NCI-H2107 treated with DMSO at 0.1 percent for 48 hours (cell line): ENCODE results near the gene HELZ2.

Source experiments
- DNase-seq: peaks from one replicate; lab custom pipeline; 2025; ENCODE audit not compliant: unreplicated experiment; lab: John Stamatoyannopoulos, UW

HELZ2 gene

GRCh38 chr20:63553251-63553932 is 20.6 kb downstream of the HELZ2 start:
- DNase-seq = no peak

GRCh38 chr20:63552481-63553249 is 21.4 kb downstream of the HELZ2 start:
- no peak for DNase-seq

- no peak for DNase-seq
Observed at GRCh38 chr20:63551068-63551467, 23.0 kb downstream of the HELZ2 start.

GRCh38 chr20:63549679-63550282 is 24.3 kb downstream of the HELZ2 start:
- no peak for DNase-seq

GRCh38 chr20:63549019-63549418 is 25.0 kb downstream of the HELZ2 start:
- DNase-seq = no peak

- no peak for DNase-seq
Observed at GRCh38 chr20:63548542-63548941, 25.5 kb downstream of the HELZ2 start.

GRCh38 chr20:63547725-63548480 is 26.1 kb downstream of the HELZ2 start, which contains the start of gene SRMS:
SRMS (minus strand) TSS chr20:63547749; CDS start chr20:63547463, 286 bp downstream.
- DNase-seq = no peak

- no peak for DNase-seq
Observed at GRCh38 chr20:63546956-63547724, 26.9 kb downstream of the HELZ2 start.

- DNase-seq = no peak
Observed at GRCh38 chr20:63546256-63546955, 27.6 kb downstream of the HELZ2 start.

- no peak for DNase-seq
Observed at GRCh38 chr20:63545814-63546213, 28.2 kb downstream of the HELZ2 start.

- no peak for DNase-seq
Observed at GRCh38 chr20:63544958-63545516, 29.0 kb downstream of the HELZ2 start.

- no peak for DNase-seq
Observed at GRCh38 chr20:63544241-63544957, 29.6 kb downstream of the HELZ2 start.

- no peak for DNase-seq
Observed at GRCh38 chr20:63543733-63544132, 30.3 kb downstream of the HELZ2 start.

- no peak for DNase-seq
Observed at GRCh38 chr20:63543131-63543530, 30.9 kb downstream of the HELZ2 start.

GRCh38 chr20:63542696-63543095 is 31.3 kb downstream of the HELZ2 start:
- no peak for DNase-seq

- no peak for DNase-seq
Observed at GRCh38 chr20:63542031-63542559, 31.9 kb downstream of the HELZ2 start.

GRCh38 chr20:63541371-63541770 is 32.7 kb downstream of the HELZ2 start:
- DNase-seq = no peak

GRCh38 chr20:63540417-63541186 is 33.4 kb downstream of the HELZ2 start:
- no peak for DNase-seq
